Keratinocyte (primary cell): ENCODE measurements around the gene USP47.

Experiments used
- EZH2 ChIP-seq: IDR thresholded peaks from one replicate; pipeline ENCODE4 v1.6.1; 2012; ENCODE audit warnings: inconsistent platforms, mild to moderate bottlenecking, low read length, moderate library complexity
- TF ChIP-seq, protein P1 (sequence below), 3 experiments: IDR thresholded peaks in 1 of 3; conservative IDR thresholded peaks in 1 of 3; optimal IDR thresholded peaks in 1 of 3; 2 replicates in 2 of 3; 3 replicates in 1 of 3; pipeline versions ENCODE3 to v1.5.1; 2011; ENCODE audit warnings: low read length in 3 of 3, mild to moderate bottlenecking in 3 of 3, moderate library complexity in 2 of 3, control low read depth in 1 of 3, inconsistent platforms in 1 of 3; ENCODE audit not compliant: insufficient read depth in 2 of 3; ENCODE audit errors: extremely low read depth in 1 of 3

GRCh38 chr11:11963067-11963466, 121.3 kb downstream of the USP47 start:
- TF ChIP-seq, protein P1, sequence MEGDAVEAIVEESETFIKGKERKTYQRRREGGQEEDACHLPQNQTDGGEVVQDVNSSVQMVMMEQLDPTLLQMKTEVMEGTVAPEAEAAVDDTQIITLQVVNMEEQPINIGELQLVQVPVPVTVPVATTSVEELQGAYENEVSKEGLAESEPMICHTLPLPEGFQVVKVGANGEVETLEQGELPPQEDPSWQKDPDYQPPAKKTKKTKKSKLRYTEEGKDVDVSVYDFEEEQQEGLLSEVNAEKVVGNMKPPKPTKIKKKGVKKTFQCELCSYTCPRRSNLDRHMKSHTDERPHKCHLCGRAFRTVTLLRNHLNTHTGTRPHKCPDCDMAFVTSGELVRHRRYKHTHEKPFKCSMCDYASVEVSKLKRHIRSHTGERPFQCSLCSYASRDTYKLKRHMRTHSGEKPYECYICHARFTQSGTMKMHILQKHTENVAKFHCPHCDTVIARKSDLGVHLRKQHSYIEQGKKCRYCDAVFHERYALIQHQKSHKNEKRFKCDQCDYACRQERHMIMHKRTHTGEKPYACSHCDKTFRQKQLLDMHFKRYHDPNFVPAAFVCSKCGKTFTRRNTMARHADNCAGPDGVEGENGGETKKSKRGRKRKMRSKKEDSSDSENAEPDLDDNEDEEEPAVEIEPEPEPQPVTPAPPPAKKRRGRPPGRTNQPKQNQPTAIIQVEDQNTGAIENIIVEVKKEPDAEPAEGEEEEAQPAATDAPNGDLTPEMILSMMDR (optimal IDR thresholded peaks at IDR 0.05 in 1 of 3, IDR thresholded peaks at IDR 0.05 in 1 of 3, conservative IDR thresholded peaks at IDR 0.05 in 1 of 3; ENCODE audit: extremely low read depth in 1 of 3, insufficient read depth in 2 of 3, low read length in 3 of 3) = no peak
- TF ChIP-seq EZH2 = no peak
